ENCODE data around the gene TRPM3. TPM values are rescaled to one million over a fixed set of nuclear protein-coding genes. Genes with fewer than 3 reads are reported as not detected.

Gene TRPM3
- total RNA-seq, 3 donors from 2014 or later = not detected

GRCh38 chr9:70535546-70536323, 585.7 kb downstream of the TRPM3 start:
- no peaks in the 10 kb centered on the region for H3K27me3 Mint-ChIP-seq (ENCODE audit: low read depth)
- H3K9me3 Mint-ChIP-seq = no peaks in the 10 kb centered on the region
- H3K4me1 Mint-ChIP-seq (ENCODE audit: low read depth) = peaks cover 6% of the 10 kb centered on the region
- H3K36me3 Mint-ChIP-seq (ENCODE audit: insufficient read depth) = no peaks in the 10 kb centered on the region
- no peak overlapping the region for H3K4me3 Mint-ChIP-seq
- DNase-seq (no peak), ATAC-seq (no peak)

DNA sequence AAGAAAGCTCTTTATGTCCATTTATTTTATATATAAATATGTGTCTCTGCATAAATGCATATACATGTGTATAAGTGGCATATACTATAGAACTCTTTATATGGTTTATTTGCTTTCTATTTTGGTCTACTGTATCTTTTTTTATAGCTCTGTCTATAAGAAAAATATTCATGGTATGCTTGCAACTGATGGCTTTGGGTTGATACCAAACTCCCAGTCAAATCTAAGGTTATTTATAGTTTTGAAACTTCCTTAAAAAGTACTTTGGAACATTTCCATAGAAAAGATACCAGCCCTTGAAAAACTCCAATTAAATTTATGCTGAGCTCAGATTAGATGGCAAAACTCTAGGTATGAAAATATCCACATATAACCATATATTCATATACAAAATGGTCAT, 587.0 kb downstream of the TRPM3 start:
- Mint-ChIP-seq H3K27me3 (ENCODE audit: low read depth) (no peaks in the 10 kb centered on the region), H3K9me3 (no peaks in the 10 kb centered on the region), H3K4me3 (no peak overlapping the region), H3K36me3 (ENCODE audit: insufficient read depth) (no peaks in the 10 kb centered on the region), H3K4me1 (ENCODE audit: low read depth) (peaks cover 6% of the 10 kb centered on the region)
- DNase-seq (no peak), ATAC-seq (no peak)

GRCh38 chr9:70534061-70534460, 587.4 kb downstream of the TRPM3 start:
- no peaks in the 10 kb centered on the region for H3K27me3 Mint-ChIP-seq (ENCODE audit: low read depth)
- no peak overlapping the region for H3K4me3 Mint-ChIP-seq
- ATAC-seq = no peak
- H3K4me1 Mint-ChIP-seq (ENCODE audit: low read depth) = peaks cover 6% of the 10 kb centered on the region
- DNase-seq = no peak
- no peaks in the 10 kb centered on the region for H3K36me3 Mint-ChIP-seq (ENCODE audit: insufficient read depth)
- H3K9me3 Mint-ChIP-seq = no peaks in the 10 kb centered on the region

- H3K27me3 Mint-ChIP-seq (ENCODE audit: low read depth) = no peaks in the 10 kb centered on the region
- ATAC-seq = no peak
- no peak overlapping the region for H3K4me3 Mint-ChIP-seq
- no peaks in the 10 kb centered on the region for H3K9me3 Mint-ChIP-seq
- H3K4me1 Mint-ChIP-seq (ENCODE audit: low read depth) = peaks cover 6% of the 10 kb centered on the region
- no peak for DNase-seq
- H3K36me3 Mint-ChIP-seq (ENCODE audit: insufficient read depth) = no peaks in the 10 kb centered on the region
These were observed 587.9 kb downstream of the TRPM3 start for GRCh38 chr9:70533492-70533891.

DNA sequence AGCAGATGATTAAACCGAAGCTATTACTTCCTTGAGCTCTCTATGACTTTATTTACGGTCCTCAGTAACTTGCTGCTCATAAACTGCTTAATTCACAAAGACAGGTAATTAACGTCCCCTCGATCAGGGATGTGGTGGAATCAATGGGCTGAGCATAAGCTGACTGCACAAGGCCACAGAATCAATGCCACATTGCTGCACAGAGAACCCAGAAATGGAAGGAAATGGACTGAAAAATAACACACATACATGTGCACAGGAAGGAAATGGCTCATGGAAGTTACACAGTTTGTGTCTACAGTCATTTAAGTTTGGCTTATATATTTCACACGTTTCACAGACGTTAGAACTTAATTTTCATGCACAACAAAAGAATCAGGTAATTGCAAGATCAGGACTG, 588.7 kb downstream of the TRPM3 start:
- no peaks in the 10 kb centered on the region for H3K36me3 Mint-ChIP-seq (ENCODE audit: insufficient read depth)
- DNase-seq = no peak
- ATAC-seq = no peak
- no peak overlapping the region for H3K4me3 Mint-ChIP-seq
- no peaks in the 10 kb centered on the region for H3K9me3 Mint-ChIP-seq
- H3K4me1 Mint-ChIP-seq (ENCODE audit: low read depth) = peaks cover 6% of the 10 kb centered on the region
- no peaks in the 10 kb centered on the region for H3K27me3 Mint-ChIP-seq (ENCODE audit: low read depth)

DNA sequence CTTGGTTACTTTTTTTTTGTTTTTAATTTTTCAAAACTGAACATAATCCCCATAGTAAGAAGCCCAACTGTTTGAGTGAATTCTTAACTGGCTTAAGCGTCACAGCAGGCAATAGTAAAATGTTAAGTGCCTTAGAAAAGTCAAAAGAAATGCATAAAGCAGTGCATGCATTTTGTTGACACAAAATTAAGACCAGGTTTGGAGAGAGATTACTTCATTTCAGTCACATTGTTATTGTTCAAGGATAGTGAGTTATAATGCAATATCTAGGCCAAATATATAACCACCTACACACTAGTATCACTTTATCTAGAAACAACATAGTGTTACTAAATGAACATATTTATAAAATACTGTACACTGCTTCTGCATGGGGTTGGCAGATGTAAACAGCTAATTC, 590.1 kb downstream of the TRPM3 start:
- H3K4me3 Mint-ChIP-seq = no peak overlapping the region
- DNase-seq (no peak), ATAC-seq (no peak)
- no peaks in the 10 kb centered on the region for H3K9me3 Mint-ChIP-seq
- peaks cover 6% of the 10 kb centered on the region for H3K4me1 Mint-ChIP-seq (ENCODE audit: low read depth)
- H3K27me3 Mint-ChIP-seq (ENCODE audit: low read depth) = no peaks in the 10 kb centered on the region
- H3K36me3 Mint-ChIP-seq (ENCODE audit: insufficient read depth) = no peaks in the 10 kb centered on the region

- Mint-ChIP-seq H3K4me1 (ENCODE audit: low read depth) (peaks cover 6% of the 10 kb centered on the region), H3K9me3 (no peaks in the 10 kb centered on the region), H3K36me3 (ENCODE audit: insufficient read depth) (no peaks in the 10 kb centered on the region), H3K4me3 (no peak overlapping the region), H3K27me3 (ENCODE audit: low read depth) (no peaks in the 10 kb centered on the region)
- no peak for DNase-seq
- no peak for ATAC-seq
These were observed 590.7 kb downstream of the TRPM3 start for GRCh38 chr9:70530716-70531115.

GRCh38 chr9:70529833-70530232, 591.6 kb downstream of the TRPM3 start:
- Mint-ChIP-seq H3K9me3 (peaks cover 7% of the 10 kb centered on the region), H3K27me3 (ENCODE audit: low read depth) (no peaks in the 10 kb centered on the region), H3K4me1 (ENCODE audit: low read depth) (peaks cover 9% of the 10 kb centered on the region), H3K36me3 (ENCODE audit: insufficient read depth) (no peaks in the 10 kb centered on the region), H3K4me3 (no peak overlapping the region)
- ATAC-seq (no peak), DNase-seq (no peak)

- no peak for ATAC-seq
These were observed 592.0 kb downstream of the TRPM3 start for GRCh38 chr9:70529377-70529776.

GRCh38 chr9:70526902-70527301, 594.5 kb downstream of the TRPM3 start:
- no peaks in the 10 kb centered on the region for H3K27me3 Mint-ChIP-seq (ENCODE audit: low read depth)
- no peaks in the 10 kb centered on the region for H3K36me3 Mint-ChIP-seq (ENCODE audit: insufficient read depth)
- ATAC-seq (no peak), DNase-seq (no peak)
- H3K4me3 Mint-ChIP-seq = no peak overlapping the region
- peaks cover 5% of the 10 kb centered on the region for H3K4me1 Mint-ChIP-seq (ENCODE audit: low read depth)
- H3K9me3 Mint-ChIP-seq = peaks cover 16% of the 10 kb centered on the region

More at GRCh38 chr9:70529377-70529776, 592.0 kb downstream of the TRPM3 start:
- peaks cover 9% of the 10 kb centered on the region for H3K4me1 Mint-ChIP-seq (ENCODE audit: low read depth)
- no peaks in the 10 kb centered on the region for H3K36me3 Mint-ChIP-seq (ENCODE audit: insufficient read depth)
- peaks cover 10% of the 10 kb centered on the region for H3K9me3 Mint-ChIP-seq
- DNase-seq = no peak
- H3K27me3 Mint-ChIP-seq (ENCODE audit: low read depth) = no peaks in the 10 kb centered on the region
- no peak overlapping the region for H3K4me3 Mint-ChIP-seq

DNA sequence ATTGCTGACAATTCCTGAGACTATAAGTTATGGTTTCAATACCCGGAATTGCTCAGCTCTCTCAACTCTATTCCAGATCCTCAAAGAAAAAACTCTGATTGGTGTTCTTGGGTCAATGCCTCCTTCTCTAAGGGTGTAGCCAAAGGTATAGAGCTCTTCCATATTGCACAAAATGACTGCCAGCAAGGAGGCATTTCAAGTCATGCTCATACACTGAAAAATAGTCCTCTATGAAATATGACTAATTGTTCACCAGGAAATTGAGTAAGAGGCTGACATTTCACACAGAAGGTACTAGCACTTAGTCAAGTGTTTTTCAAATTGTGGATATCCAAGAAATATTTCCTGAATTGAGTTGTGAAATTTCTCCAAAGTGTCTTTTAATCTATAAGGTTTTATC, 595.9 kb downstream of the TRPM3 start:
- no peak overlapping the region for H3K4me3 Mint-ChIP-seq
- H3K9me3 Mint-ChIP-seq = peaks cover 16% of the 10 kb centered on the region
- H3K36me3 Mint-ChIP-seq (ENCODE audit: insufficient read depth) = no peaks in the 10 kb centered on the region
- ATAC-seq (peak in 1 of 2 donors; percentile 78), DNase-seq (no peak)
- no peaks in the 10 kb centered on the region for H3K27me3 Mint-ChIP-seq (ENCODE audit: low read depth)
- peaks cover 4% of the 10 kb centered on the region for H3K4me1 Mint-ChIP-seq (ENCODE audit: low read depth)

- Mint-ChIP-seq H3K27me3 (ENCODE audit: low read depth) (no peaks in the 10 kb centered on the region), H3K9me3 (peaks cover 12% of the 10 kb centered on the region), H3K36me3 (ENCODE audit: insufficient read depth) (no peaks in the 10 kb centered on the region), H3K4me1 (ENCODE audit: low read depth) (peaks cover 10% of the 10 kb centered on the region), H3K4me3 (no peak overlapping the region)
- DNase-seq (no peak), ATAC-seq (peak; percentile 80 to 84)
These were observed 601.3 kb downstream of the TRPM3 start for GRCh38 chr9:70519912-70520724.

DNA sequence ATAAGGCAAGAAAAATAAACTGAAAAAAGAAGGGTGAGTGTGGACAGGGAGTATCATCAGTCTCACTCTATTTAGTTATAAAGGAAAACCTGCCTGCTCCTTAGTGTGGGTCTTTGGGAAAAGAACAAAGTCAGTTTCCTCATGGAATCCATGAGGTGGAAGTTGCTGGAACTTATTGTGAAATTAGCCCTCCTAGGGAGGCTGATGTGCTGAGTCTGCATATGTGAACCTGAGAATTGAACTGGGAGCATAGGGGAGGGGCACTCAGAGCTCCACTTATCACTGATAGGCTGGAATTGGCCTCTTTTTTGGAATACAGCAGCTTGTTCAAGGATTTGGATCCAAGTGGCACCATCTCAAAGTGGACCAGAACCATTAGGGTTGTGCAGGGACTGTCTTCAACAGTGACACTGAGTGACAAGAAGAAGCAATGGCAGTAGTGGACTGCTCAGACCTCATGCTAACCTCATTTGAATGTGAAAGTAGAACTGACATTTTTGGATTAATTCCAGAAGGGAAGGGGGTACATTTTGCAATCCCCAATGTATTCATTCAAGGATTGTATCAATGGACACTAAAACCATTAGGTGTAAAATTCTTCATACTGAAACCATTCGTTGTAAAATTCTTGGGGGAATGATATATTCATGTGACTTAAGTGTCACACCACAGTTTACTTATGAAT, 603.4 kb downstream of the TRPM3 start:
- peaks cover 10% of the 10 kb centered on the region for H3K4me1 Mint-ChIP-seq (ENCODE audit: low read depth)
- ATAC-seq (no peak), DNase-seq (no peak)
- no peaks in the 10 kb centered on the region for H3K27me3 Mint-ChIP-seq (ENCODE audit: low read depth)
- H3K4me3 Mint-ChIP-seq = no peak overlapping the region
- H3K9me3 Mint-ChIP-seq = no peaks in the 10 kb centered on the region
- H3K36me3 Mint-ChIP-seq (ENCODE audit: insufficient read depth) = no peaks in the 10 kb centered on the region

DNA sequence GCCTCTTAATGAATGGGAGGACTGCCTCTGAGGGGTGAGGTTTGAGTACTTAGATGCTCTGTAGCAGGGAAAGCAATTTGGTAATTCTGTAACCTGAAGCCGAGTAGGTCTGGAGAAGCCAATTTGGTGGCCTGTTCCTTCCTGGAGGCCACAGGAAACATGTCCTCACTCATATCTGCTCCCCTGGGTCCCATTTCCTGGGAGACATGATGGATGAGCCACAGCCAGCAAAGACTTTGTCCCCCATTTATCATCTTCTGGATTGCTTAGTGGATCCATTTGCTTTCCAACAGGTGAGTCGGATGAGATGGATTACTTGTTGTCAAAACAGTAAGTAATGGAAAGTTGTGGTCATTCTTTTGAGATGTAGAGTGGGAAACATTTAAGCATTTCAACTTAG, 607.1 kb downstream of the TRPM3 start:
- no peaks in the 10 kb centered on the region for H3K36me3 Mint-ChIP-seq (ENCODE audit: insufficient read depth)
- H3K4me3 Mint-ChIP-seq = no peak overlapping the region
- ATAC-seq (no peak), DNase-seq (no peak)
- no peaks in the 10 kb centered on the region for H3K4me1 Mint-ChIP-seq (ENCODE audit: low read depth)
- no peaks in the 10 kb centered on the region for H3K27me3 Mint-ChIP-seq (ENCODE audit: low read depth)
- H3K9me3 Mint-ChIP-seq = no peaks in the 10 kb centered on the region
